ENCODE results near the gene VAC14.

Gene VAC14

GRCh38 chr16:70682239-70683145, 118.5 kb downstream of the VAC14 start:
- Histone ChIP-seq H3K4me3 (ENCODE audit: low read depth, low read length) (no peak overlapping the region), H3K27me3 (ENCODE audit: control insufficient read depth, insufficient read depth, low read length) (peaks cover 4% of the 10 kb centered on the region; the same call in 1 of the 2 replicates), H3K27ac (ENCODE audit: low read depth, low read length) (no peak overlapping the region), H3K36me3 (ENCODE audit: control insufficient read depth, insufficient read depth, low read length) (peaks cover 10% of the 10 kb centered on the region), H3K9ac (ENCODE audit: low read depth, low read length) (no peak overlapping the region), H3K9me3 (ENCODE audit: control insufficient read depth, insufficient read depth, low read length) (no peaks in the 10 kb centered on the region), H3K4me1 (ENCODE audit: control insufficient read depth, insufficient read depth, low read length) (peaks cover 15% of the 10 kb centered on the region)

GRCh38 chr16:70681382-70682238, 119.3 kb downstream of the VAC14 start:
- Histone ChIP-seq H3K36me3 (ENCODE audit: control insufficient read depth, insufficient read depth, low read length) (peaks cover 12% of the 10 kb centered on the region), H3K27me3 (ENCODE audit: control insufficient read depth, insufficient read depth, low read length) (peaks cover 4% of the 10 kb centered on the region; the same call in 1 of the 2 replicates), H3K4me3 (ENCODE audit: low read depth, low read length) (no peak overlapping the region), H3K27ac (ENCODE audit: low read depth, low read length) (no peak overlapping the region), H3K4me1 (ENCODE audit: control insufficient read depth, insufficient read depth, low read length) (peaks cover 11% of the 10 kb centered on the region), H3K9me3 (ENCODE audit: control insufficient read depth, insufficient read depth, low read length) (no peaks in the 10 kb centered on the region), H3K9ac (ENCODE audit: low read depth, low read length) (no peak overlapping the region)

GRCh38 chr16:70680495-70681381, 120.2 kb downstream of the VAC14 start:
- H3K27ac ChIP-seq (ENCODE audit: low read depth, low read length), result no peak overlapping the region
- no peaks in the 10 kb centered on the region for H3K9me3 ChIP-seq (ENCODE audit: control insufficient read depth, insufficient read depth, low read length)
- H3K9ac ChIP-seq (ENCODE audit: low read depth, low read length), result no peak overlapping the region
- H3K4me1 ChIP-seq (ENCODE audit: control insufficient read depth, insufficient read depth, low read length), result peaks cover 8% of the 10 kb centered on the region
- H3K36me3 ChIP-seq (ENCODE audit: control insufficient read depth, insufficient read depth, low read length), result peaks cover 21% of the 10 kb centered on the region
- H3K27me3 ChIP-seq (ENCODE audit: control insufficient read depth, insufficient read depth, low read length), result peaks cover 4% of the 10 kb centered on the region; the same call in 1 of the 2 replicates
- no peak overlapping the region for H3K4me3 ChIP-seq (ENCODE audit: low read depth, low read length)

- Histone ChIP-seq H3K4me3 (ENCODE audit: low read depth, low read length) (no peak overlapping the region), H3K4me1 (ENCODE audit: control insufficient read depth, insufficient read depth, low read length) (peaks cover 7% of the 10 kb centered on the region), H3K9ac (ENCODE audit: low read depth, low read length) (no peak overlapping the region), H3K36me3 (ENCODE audit: control insufficient read depth, insufficient read depth, low read length) (peaks cover 23% of the 10 kb centered on the region), H3K27me3 (ENCODE audit: control insufficient read depth, insufficient read depth, low read length) (peaks cover 4% of the 10 kb centered on the region; the same call in 1 of the 2 replicates), H3K27ac (ENCODE audit: low read depth, low read length) (no peak overlapping the region), H3K9me3 (ENCODE audit: control insufficient read depth, insufficient read depth, low read length) (no peaks in the 10 kb centered on the region)
Observed at GRCh38 chr16:70679671-70680494, 121.1 kb downstream of the VAC14 start.

GRCh38 chr16:70678898-70679670, 121.9 kb downstream of the VAC14 start:
- no peak overlapping the region for H3K27ac ChIP-seq (ENCODE audit: low read depth, low read length)
- 0 out of 2 replicates have a peak, but pooled peaks cover 4% of the 10 kb centered on the region for H3K4me1 ChIP-seq (ENCODE audit: control insufficient read depth, insufficient read depth, low read length)
- no peaks in the 10 kb centered on the region for H3K9me3 ChIP-seq (ENCODE audit: control insufficient read depth, insufficient read depth, low read length)
- no peaks in the 10 kb centered on the region for H3K27me3 ChIP-seq (ENCODE audit: control insufficient read depth, insufficient read depth, low read length)
- no peak overlapping the region for H3K9ac ChIP-seq (ENCODE audit: low read depth, low read length)
- peaks cover 30% of the 10 kb centered on the region for H3K36me3 ChIP-seq (ENCODE audit: control insufficient read depth, insufficient read depth, low read length)
- no peak overlapping the region for H3K4me3 ChIP-seq (ENCODE audit: low read depth, low read length)

GRCh38 chr16:70678121-70678897, 122.6 kb downstream of the VAC14 start:
- Histone ChIP-seq H3K36me3 (ENCODE audit: control insufficient read depth, insufficient read depth, low read length) (peaks cover 36% of the 10 kb centered on the region), H3K4me1 (ENCODE audit: control insufficient read depth, insufficient read depth, low read length) (0 out of 2 replicates have a peak, but pooled peaks cover 4% of the 10 kb centered on the region), H3K27ac (ENCODE audit: low read depth, low read length) (no peak overlapping the region), H3K9ac (ENCODE audit: low read depth, low read length) (no peak overlapping the region), H3K9me3 (ENCODE audit: control insufficient read depth, insufficient read depth, low read length) (no peaks in the 10 kb centered on the region), H3K27me3 (ENCODE audit: control insufficient read depth, insufficient read depth, low read length) (no peaks in the 10 kb centered on the region), H3K4me3 (ENCODE audit: low read depth, low read length) (no peak overlapping the region)

- 0 out of 2 replicates have a peak, but pooled peaks cover 4% of the 10 kb centered on the region for H3K4me1 ChIP-seq (ENCODE audit: control insufficient read depth, insufficient read depth, low read length)
- peaks cover 43% of the 10 kb centered on the region for H3K36me3 ChIP-seq (ENCODE audit: control insufficient read depth, insufficient read depth, low read length)
- H3K27me3 ChIP-seq (ENCODE audit: control insufficient read depth, insufficient read depth, low read length), result no peaks in the 10 kb centered on the region
- H3K4me3 ChIP-seq (ENCODE audit: low read depth, low read length), result no peak overlapping the region
- no peaks in the 10 kb centered on the region for H3K9me3 ChIP-seq (ENCODE audit: control insufficient read depth, insufficient read depth, low read length)
- no peak overlapping the region for H3K27ac ChIP-seq (ENCODE audit: low read depth, low read length)
- H3K9ac ChIP-seq (ENCODE audit: low read depth, low read length), result no peak overlapping the region
Observed at GRCh38 chr16:70677499-70678120, 123.3 kb downstream of the VAC14 start.

GRCh38 chr16:70676675-70677498, 124.1 kb downstream of the VAC14 start:
- peaks cover 44% of the 10 kb centered on the region for H3K36me3 ChIP-seq (ENCODE audit: control insufficient read depth, insufficient read depth, low read length)
- no peak overlapping the region for H3K4me3 ChIP-seq (ENCODE audit: low read depth, low read length)
- H3K4me1 ChIP-seq (ENCODE audit: control insufficient read depth, insufficient read depth, low read length), result 0 out of 2 replicates have a peak, but pooled peaks cover 4% of the 10 kb centered on the region
- H3K9ac ChIP-seq (ENCODE audit: low read depth, low read length), result no peak overlapping the region
- no peak overlapping the region for H3K27ac ChIP-seq (ENCODE audit: low read depth, low read length)
- no peaks in the 10 kb centered on the region for H3K9me3 ChIP-seq (ENCODE audit: control insufficient read depth, insufficient read depth, low read length)
- H3K27me3 ChIP-seq (ENCODE audit: control insufficient read depth, insufficient read depth, low read length), result no peaks in the 10 kb centered on the region

Measured in HUES48 (cell line).